SIG-M5 (cell line): Measurements from ENCODE around the gene PDZD2.

Experiments
- DNase-seq: peaks from one replicate; lab custom pipeline; 2025; lab: John Stamatoyannopoulos, UW

PDZD2 gene

GRCh38 chr5:32144378-32145207, 505.7 kb downstream of the PDZD2 start:
- DNase-seq, result no peak

DNA sequence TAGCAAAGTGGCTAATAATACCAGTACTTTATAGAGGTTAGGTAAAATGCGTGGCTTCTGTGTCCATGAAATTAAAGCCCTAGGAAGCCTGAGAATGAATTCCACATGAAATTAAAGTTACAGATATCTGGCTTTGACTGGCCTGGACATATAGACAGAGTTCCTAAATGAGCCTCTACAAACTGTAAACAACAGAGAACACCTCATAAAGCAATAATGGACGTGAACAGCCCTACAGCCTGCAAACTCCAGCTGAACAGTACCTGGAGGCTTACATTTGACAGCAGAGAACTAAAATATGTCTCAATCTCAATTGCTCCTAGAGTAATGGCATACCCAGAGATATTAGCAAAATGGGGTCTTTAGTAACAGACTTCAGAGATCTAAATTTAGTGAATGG, 506.4 kb downstream of the PDZD2 start:
- no peak for DNase-seq

DNA sequence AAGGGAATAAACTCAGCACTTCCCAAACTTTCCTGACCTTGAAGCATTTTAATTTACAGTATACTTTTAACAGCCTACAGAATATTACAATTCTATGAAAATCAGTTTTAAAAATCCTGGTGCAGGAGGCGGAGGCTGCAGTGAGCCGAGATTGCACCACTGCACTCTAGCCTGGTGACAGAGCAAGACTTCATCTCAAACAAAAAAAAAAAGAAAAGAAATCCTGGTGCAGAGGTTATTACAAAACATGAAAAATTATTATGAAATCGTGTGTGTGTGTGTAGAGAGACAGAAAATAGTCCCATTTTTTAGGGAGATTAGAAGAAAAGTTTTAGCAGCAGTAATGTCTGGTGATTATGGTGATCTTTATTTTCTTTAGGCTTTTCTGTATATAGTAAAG, 508.3 kb downstream of the PDZD2 start:
- DNase-seq, result peak; percentile 5

- DNase-seq, result no peak
Observed at GRCh38 chr5:32147959-32148358, 509.0 kb downstream of the PDZD2 start.

DNA sequence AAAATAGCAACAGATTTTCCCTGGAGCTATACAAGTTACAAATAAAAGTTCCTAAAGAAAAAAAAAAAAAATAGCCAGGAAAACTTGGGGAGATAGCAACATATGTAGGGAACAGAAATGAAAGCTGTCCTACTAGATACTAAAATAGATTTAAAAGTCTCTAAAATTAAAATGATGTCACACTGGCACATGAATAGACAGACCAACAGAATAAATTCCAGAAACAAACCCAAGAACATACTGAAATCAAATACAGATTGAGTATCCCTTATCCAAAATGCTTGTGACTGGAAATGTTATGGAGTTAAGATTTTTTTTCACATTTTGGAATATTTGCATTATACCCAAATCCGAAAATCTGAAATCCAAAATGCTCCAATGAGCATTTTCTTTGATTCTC, 511.4 kb downstream of the PDZD2 start:
- no peak for DNase-seq

GRCh38 chr5:32151198-32151597, 512.3 kb downstream of the PDZD2 start:
- no peak for DNase-seq

GRCh38 chr5:32153723-32154122, 514.8 kb downstream of the PDZD2 start:
- no peak for DNase-seq

DNA sequence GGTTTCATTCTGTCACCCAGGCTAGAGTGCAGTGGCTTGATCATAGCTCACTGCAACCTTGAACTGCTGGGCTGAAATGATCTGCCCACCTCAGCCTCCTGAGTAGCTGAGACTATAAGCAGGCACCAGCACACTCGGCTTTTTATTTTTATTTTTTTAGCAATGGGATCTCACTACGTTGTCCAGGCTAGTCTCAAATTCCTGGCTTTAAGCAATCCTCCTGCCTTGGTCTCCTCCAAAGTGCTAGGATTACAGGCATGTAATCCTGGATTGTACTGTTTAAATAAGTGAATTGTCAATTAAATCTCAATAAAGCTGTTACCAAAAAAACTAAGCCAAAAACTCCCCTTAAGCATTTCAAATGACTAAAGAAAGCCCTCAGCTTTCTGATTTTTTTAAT, 516.3 kb downstream of the PDZD2 start:
- DNase-seq, result no peak

DNA sequence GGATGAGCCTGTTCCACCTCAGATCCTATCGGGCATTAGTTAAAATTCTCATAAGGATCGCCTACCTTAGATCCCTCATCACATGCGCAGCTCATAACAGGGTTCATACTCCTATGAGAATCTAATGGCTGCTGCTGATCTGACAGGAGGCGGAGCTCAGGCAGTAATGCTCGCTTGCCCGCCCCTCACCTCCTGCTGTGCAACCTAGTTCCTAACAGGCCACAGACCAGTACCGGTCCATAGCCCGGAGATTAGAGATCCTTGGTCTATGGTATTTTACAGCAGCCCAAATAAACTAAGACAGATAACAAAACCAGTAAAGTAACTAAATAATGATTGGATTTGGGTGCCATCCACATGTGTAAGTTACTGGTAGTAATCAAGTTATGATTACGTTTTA, 517.7 kb downstream of the PDZD2 start:
- no peak for DNase-seq

DNA sequence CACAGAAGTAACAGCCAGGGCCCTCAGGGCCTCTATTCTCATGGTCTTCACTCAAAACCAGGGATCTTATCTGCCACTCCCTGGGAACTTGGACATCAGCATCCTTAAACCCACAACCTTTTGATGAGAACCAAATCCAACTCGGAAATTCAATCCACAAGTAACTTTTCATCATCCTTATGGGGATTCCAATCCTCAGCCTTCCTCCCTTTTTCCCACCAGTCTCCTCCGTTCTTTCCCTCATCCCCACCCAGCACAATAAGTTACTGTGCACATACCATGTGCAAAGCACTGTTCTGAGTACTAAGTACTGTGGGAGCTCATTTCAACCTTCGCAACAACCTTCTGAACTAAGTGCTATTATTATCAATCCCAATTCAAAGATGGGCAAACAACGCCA, 518.1 kb downstream of the PDZD2 start:
- DNase-seq, result no peak

DNA sequence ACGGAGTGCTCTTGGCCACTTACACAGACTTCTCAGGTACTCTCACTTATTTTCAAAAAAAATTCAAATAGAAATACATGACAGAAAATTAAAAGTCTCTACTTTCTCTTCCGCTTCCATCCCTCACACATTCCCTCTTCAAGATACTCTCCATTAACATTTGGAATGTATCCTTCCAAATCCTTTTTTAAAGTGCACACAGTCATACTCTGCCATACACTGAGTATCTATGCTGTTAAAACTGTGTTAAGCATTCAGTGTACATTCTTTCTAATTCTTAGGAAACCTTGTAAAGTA, 519.7 kb downstream of the PDZD2 start:
- no peak for DNase-seq

- DNase-seq, result no peak
Observed at GRCh38 chr5:32159328-32160072, 520.6 kb downstream of the PDZD2 start.

DNA sequence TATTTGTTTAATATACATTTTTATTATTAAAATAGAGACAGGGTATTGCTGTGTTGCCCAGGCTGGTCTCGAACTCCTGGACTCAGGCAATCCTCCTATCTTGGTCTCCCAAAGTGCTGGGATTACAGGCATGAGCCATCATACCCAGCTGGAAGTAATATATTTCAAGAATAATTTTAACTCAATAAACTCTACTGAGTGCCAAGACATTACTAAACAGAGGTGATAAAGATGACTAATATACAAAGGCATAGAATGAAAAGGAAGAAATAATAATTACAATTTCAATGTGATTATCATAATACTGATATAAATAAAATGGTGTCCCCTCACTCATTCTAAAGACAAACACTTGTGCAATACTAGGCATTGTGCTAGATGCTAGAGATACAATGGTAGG, 521.3 kb downstream of the PDZD2 start:
- DNase-seq, result no peak
